Liver (tissue), 9 donors: ENCODE data around the gene EXOC7. TPM values are rescaled to one million over a fixed set of nuclear protein-coding genes. Genes with fewer than 3 reads are reported as not detected.

Experiments
- DNase-seq: peaks from one replicate; pipeline ENCODE4 v3.0.0-alpha.2; 2017; ENCODE audit warnings: low spot score
- H3K27ac ChIP-seq, 2 donors: one replicate each; pipeline ENCODE4 v1.7.0; 2013; ENCODE audit warnings: inconsistent platforms in 2 of 2, low read length in 2 of 2, control low read depth in 1 of 2, low read depth in 1 of 2, mild to moderate bottlenecking in 1 of 2
- H3K27me3 ChIP-seq, 4 donors: one replicate each; pipeline versions ENCODE4 v1.6.1 to v1.7.0; 2013; ENCODE audit warnings: low read length in 3 of 4, inconsistent platforms in 1 of 4, mild to moderate bottlenecking in 1 of 4, moderate library complexity in 1 of 4; ENCODE audit not compliant: control insufficient read depth in 4 of 4, insufficient read depth in 4 of 4
- H3K36me3 ChIP-seq, 4 donors: one replicate each; pipeline versions ENCODE4 v1.6.1 to v1.7.0; 2013; ENCODE audit warnings: low read length in 3 of 4, mild to moderate bottlenecking in 3 of 4, low read depth in 1 of 4, moderate library complexity in 1 of 4; ENCODE audit not compliant: control insufficient read depth in 4 of 4, insufficient read depth in 3 of 4
- H3K4me1 ChIP-seq, 4 donors: one replicate each; pipeline versions ENCODE4 v1.6.1 to v1.7.0; 2013; ENCODE audit warnings: low read length in 3 of 4, mild to moderate bottlenecking in 3 of 4, moderate library complexity in 1 of 4; ENCODE audit not compliant: control insufficient read depth in 4 of 4, insufficient read depth in 4 of 4
- H3K4me3 ChIP-seq, 3 donors: one replicate each; pipeline versions ENCODE4 v1.6.1 to v1.7.0; 2013; ENCODE audit warnings: low read length in 3 of 3, control low read depth in 1 of 3, low read depth in 1 of 3, mild to moderate bottlenecking in 1 of 3
- H3K9ac ChIP-seq, 2 donors: one replicate each; pipeline ENCODE4 v1.7.0; 2013; ENCODE audit warnings: low read length in 2 of 2, mild to moderate bottlenecking in 2 of 2, moderate library complexity in 2 of 2, control low read depth in 1 of 2, low read depth in 1 of 2
- H3K9me3 ChIP-seq, 4 donors: one replicate each; pipeline versions ENCODE4 v1.6.1 to v1.7.0; 2013; ENCODE audit warnings: low read length in 3 of 4; ENCODE audit not compliant: control insufficient read depth in 4 of 4
- ATF3 ChIP-seq: IDR thresholded peaks from 2 replicates; pipeline ENCODE4 v1.6.1; 2016; ENCODE audit warnings: antibody characterized with exemption
- CTCF ChIP-seq: fragments of 150-350 bp; IDR thresholded peaks from 2 replicates; pipeline ENCODE4 v1.5.1; 2017; ENCODE audit warnings: improper control_type of control experiment, low read depth, low read length; ENCODE audit not compliant: missing input control
- EGR1 ChIP-seq, 2 donors: IDR thresholded peaks; 2 replicates each; pipeline ENCODE4 v1.6.1; 2016 to 2018; ENCODE audit warnings: antibody characterized with exemption in 2 of 2, low read depth in 2 of 2
- FOXA1 ChIP-seq: IDR thresholded peaks from 2 replicates; pipeline ENCODE4 v1.6.1; 2016; ENCODE audit warnings: antibody characterized with exemption
- FOXA2 ChIP-seq: IDR thresholded peaks from 2 replicates; pipeline ENCODE4 v1.6.1; 2016; ENCODE audit warnings: antibody characterized with exemption
- GABPA ChIP-seq, 2 donors: IDR thresholded peaks in 1 of 2; conservative IDR thresholded peaks in 1 of 2; 2 replicates each; pipeline ENCODE4 v1.6.1; 2016; ENCODE audit warnings: antibody characterized with exemption in 2 of 2, mild to moderate bottlenecking in 1 of 2, moderate library complexity in 1 of 2
- HNF4A ChIP-seq, 2 donors: conservative IDR thresholded peaks; 2 replicates each; pipeline ENCODE4 v1.6.1; 2016; ENCODE audit warnings: antibody characterized with exemption in 2 of 2, mild to moderate bottlenecking in 2 of 2
- HNF4G ChIP-seq: IDR thresholded peaks from 2 replicates; pipeline ENCODE4 v1.6.1; 2016; ENCODE audit warnings: antibody characterized with exemption
- JUND ChIP-seq, 2 donors: IDR thresholded peaks; 2 replicates each; pipeline ENCODE4 v1.6.1; 2016; ENCODE audit warnings: antibody characterized with exemption in 2 of 2
- MAX ChIP-seq: IDR thresholded peaks from 2 replicates; pipeline ENCODE4 v1.6.1; 2016; ENCODE audit warnings: antibody characterized with exemption
- NR2F2 ChIP-seq: IDR thresholded peaks from 2 replicates; pipeline ENCODE4 v1.6.1; 2016; ENCODE audit warnings: antibody characterized with exemption
- RAD21 ChIP-seq, 2 donors: IDR thresholded peaks; 2 replicates each; pipeline ENCODE4 v1.6.1; 2016; ENCODE audit warnings: antibody characterized with exemption in 2 of 2, mild to moderate bottlenecking in 2 of 2
- REST ChIP-seq: IDR thresholded peaks from 2 replicates; pipeline ENCODE4 v1.6.1; 2016; ENCODE audit warnings: antibody characterized with exemption, mild to moderate bottlenecking
- RXRA ChIP-seq, 2 donors: IDR thresholded peaks; 2 replicates each; pipeline ENCODE4 v1.6.1; 2017 to 2018; ENCODE audit warnings: antibody characterized with exemption in 2 of 2, mild to moderate bottlenecking in 1 of 2
- SP1 ChIP-seq: IDR thresholded peaks from 2 replicates; pipeline ENCODE4 v1.6.1; 2018; ENCODE audit warnings: antibody characterized with exemption, mild to moderate bottlenecking
- TAF1 ChIP-seq: conservative IDR thresholded peaks from 2 replicates; pipeline ENCODE4 v1.6.1; 2016; ENCODE audit warnings: antibody characterized with exemption, mild to moderate bottlenecking
- YY1 ChIP-seq: IDR thresholded peaks from 2 replicates; pipeline ENCODE4 v1.6.1; 2016; ENCODE audit warnings: antibody characterized with exemption, mild to moderate bottlenecking
- ZBTB33 ChIP-seq: IDR thresholded peaks from 2 replicates; pipeline ENCODE4 v1.6.1; 2016; ENCODE audit warnings: antibody characterized with exemption
- WGBS: extraction: QIAGEN DNeasy Blood & Tissue Kit; methylation state at CpG from one replicate; pipeline ENCODE4 v1.1.7; 2013; 5-methylcytosine and 5-hydroxymethylcytosine counted together
- polyA plus RNA-seq, 2 donors: library from polyadenylated mRNA; stranded (reverse) in 1 of 2; unstranded in 1 of 2; fragments of 200-250 nt in 1 of 2; fragments of >200 nt in 1 of 2; fragmentation: Nextera tagmentation in 1 of 2; extraction: Ambion mirVana in 1 of 2; gene quantifications; one replicate each; pipeline versions ENCODE4 v1.2.1 to v1.2.3, GENCODE V29; 2013 to 2015
- total RNA-seq, 2 donors: library from RNA; depleted of rRNA; stranded (reverse); fragments of >200 nt; gene quantifications; one replicate each; pipeline ENCODE4 v1.2.3, GENCODE V29; 2014
- donor health status: healthy.
- donor health status: healthy.
- donor health status: healthy.
- donor health status: healthy.
- donor health status: healthy.

The EXOC7 gene
- total and polyA plus RNA-seq, 4 donors = 28.0 to 64.8 (median 38.2) TPM

DNA sequence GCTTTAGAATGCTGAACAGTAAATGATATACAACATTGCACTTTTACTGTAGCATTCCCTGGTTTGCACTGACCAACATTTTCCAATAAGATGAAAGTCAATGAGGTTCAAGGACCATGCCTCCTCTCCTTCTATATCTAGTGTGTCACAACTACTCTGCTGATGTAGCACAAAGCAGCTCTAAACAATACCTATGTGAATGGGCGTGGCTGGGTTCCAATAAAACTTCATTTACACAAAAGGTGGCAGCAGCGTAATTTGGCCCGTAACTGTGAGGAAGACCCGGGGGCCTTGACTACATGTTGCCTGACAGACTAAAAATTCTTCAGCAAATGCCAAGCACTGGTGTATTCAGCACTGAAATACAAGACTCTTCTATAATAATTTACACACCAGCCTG, 37.8 kb downstream of the EXOC7 start:
- H3K36me3 ChIP-seq = peaks cover 14 to 58% (median 45%) of the 10 kb centered on the region in 4 donors
- no peaks in the 10 kb centered on the region for H3K27me3 ChIP-seq
- DNase-seq = no peak
- no peak for TF ChIP-seq JUND (IDR thresholded peaks at IDR 0.05)
- no peak for TF ChIP-seq FOXA1
- no peak for TF ChIP-seq RAD21 (IDR thresholded peaks at IDR 0.05)
- TF ChIP-seq HNF4A (conservative IDR thresholded peaks at IDR 0.05) = no peak
- TF ChIP-seq ZBTB33 = no peak
- no peak for TF ChIP-seq REST
- no peak for TF ChIP-seq HNF4G
- TF ChIP-seq MAX = no peak
- TF ChIP-seq ATF3 = no peak
- TF ChIP-seq TAF1 = no peak
- TF ChIP-seq YY1 = no peak
- TF ChIP-seq GABPA (IDR thresholded peaks at IDR 0.05 in 1 of 2, conservative IDR thresholded peaks at IDR 0.05 in 1 of 2) = no peak
- TF ChIP-seq FOXA2 = no peak
- TF ChIP-seq RXRA (IDR thresholded peaks at IDR 0.05) = no peak
- TF ChIP-seq EGR1 (IDR thresholded peaks at IDR 0.05; ENCODE audit: low read depth in 2 of 2) = no peak
- no peak for TF ChIP-seq NR2F2
- no peak for TF ChIP-seq CTCF
- no peak for TF ChIP-seq SP1
- no peak overlapping the region for H3K27ac ChIP-seq
- 86% methylated on average over 4 of the region's 4 CpGs for WGBS
- H3K4me1 ChIP-seq = peaks cover 2 to 10% (median 6%) of the 10 kb centered on the region in 4 donors
- H3K9ac ChIP-seq = no peak overlapping the region
- no peaks in the 10 kb centered on the region for H3K9me3 ChIP-seq
- no peak overlapping the region for H3K4me3 ChIP-seq
